HG02981 (cell line): Measurements from ENCODE around the gene SENP1.

ENCODE experiments used
- ATAC-seq: cut with Tn5 transposase; IDR thresholded peaks from one replicate; pipeline ENCODE4 v1.9.1; 2021; ENCODE audit warnings: mild to moderate bottlenecking, moderate library complexity; ENCODE audit not compliant: unreplicated experiment

SENP1 gene

DNA sequence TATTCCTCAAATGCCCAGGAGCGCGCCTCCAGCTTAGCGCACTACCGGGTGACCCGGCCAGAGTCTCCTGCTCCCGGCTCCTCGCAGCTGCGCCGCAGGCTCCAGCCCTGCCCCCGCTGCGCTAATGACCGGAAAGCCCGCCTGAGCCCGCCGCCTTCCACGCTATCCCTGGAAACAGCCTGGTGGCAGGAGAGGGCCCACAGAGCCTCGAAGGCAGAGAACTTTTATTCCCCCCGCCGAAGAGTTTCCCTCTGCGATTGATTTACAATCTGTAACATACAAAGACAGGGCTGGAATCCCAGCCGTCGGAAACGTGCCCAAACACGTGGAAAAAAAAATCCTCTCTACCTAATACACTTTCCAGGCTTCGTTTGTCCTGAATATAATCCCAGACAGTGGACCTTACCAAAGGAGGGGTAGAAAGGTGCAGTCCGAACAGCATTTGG, 103.1 kb downstream of the SENP1 start:
- no peak for ATAC-seq

DNA sequence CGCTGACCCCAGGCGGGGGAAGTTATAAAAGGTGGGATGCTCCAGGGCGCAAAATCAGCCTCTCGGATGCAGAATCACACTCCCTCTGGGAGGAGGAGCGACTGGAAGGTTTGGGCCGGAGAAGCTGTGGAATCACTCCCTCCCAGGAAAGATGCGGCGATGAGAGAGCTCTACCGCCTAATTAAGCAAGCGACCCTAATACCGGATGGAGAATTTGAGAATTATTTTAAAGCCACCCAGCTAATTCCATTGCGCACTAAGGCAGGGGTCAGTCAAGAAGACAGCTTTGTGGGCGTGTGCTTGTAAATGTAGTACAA, 103.5 kb downstream of the SENP1 start:
- ATAC-seq, result no peak

- ATAC-seq, result no peak
These were observed 104.1 kb downstream of the SENP1 start for GRCh38 chr12:48001505-48002413.

GRCh38 chr12:48000878-48001504, 104.9 kb downstream of the SENP1 start:
- no peak for ATAC-seq

GRCh38 chr12:47999816-48000215, 106.1 kb downstream of the SENP1 start:
- ATAC-seq, result no peak

GRCh38 chr12:47997321-47997720, 108.6 kb downstream of the SENP1 start:
- no peak for ATAC-seq

- no peak for ATAC-seq
These were observed 109.9 kb downstream of the SENP1 start for GRCh38 chr12:47995981-47996401.

DNA sequence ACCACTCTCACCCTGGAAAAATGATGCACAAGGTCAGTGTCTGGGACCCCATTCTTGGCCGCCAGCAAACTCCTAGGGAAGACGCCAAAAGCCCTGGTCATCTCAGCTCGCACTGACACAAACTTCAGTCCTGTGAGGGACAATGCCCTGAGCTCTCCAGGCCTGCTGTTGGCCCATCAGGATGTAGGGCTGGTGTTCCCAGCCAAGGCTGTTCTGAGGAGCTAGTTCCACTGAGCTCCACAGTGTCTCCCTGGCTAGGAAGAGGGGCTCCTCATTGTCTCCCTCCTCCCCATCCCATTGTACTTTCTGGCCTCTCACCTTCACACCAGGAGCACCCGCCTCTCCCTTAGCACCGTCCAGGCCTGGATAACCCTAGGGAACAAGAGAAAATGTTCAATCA, 112.4 kb downstream of the SENP1 start:
- ATAC-seq, result no peak
